Hematopoietic multipotent progenitor cell treated with erythropoietin and hydrocortisone succinate and interleukin-3 and kit ligand, for 15 days (in vitro differentiated cells): ENCODE data around the gene MED17.

Source experiments
- DNase-seq: peaks from one replicate; pipeline ENCODE4 v3.0.0-alpha.2; 2015; ENCODE audit warnings: low spot score

The MED17 gene

DNA sequence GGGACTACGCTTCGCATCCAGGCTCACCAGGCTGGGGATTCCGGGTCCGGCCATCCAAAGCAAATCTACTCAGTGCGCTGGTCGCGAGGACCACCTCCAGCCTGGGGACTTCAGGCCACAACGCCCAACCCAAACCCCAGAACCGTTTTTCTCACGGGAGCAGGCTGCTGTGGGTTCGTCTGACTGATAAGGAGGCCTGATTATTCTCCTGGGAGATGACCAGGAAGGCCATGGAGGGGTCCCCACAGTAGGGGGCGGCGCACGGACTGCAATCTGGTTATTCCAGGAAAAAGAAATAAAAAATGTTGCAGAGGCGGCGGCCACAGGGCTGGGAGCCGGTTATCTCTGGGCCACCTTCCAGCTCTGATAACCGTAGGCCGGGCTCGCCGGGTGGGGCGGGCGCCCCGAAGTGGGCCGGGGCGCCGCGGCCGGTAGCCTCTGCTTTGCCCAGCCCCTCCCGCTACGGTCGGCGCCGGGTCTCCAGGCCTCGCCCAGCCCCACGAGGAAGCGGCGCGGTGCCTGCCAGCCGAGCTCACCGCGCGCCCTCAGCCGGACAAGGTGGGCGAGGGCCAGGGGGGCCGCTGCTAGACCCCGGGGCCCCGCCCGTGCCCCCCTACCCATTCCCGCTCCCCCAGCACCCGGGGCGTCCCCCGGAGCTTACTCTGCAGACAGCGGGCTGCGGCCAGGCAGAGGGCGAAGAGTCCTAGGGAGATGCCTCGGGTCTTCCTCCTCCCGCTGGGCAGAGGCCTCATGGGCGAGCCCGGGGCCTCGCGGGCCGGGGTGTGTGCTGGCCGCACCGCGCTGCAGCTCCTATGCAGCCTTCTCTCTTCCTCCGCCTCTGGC, 65.9 kb downstream of the MED17 start:
- no peak for DNase-seq

DNA sequence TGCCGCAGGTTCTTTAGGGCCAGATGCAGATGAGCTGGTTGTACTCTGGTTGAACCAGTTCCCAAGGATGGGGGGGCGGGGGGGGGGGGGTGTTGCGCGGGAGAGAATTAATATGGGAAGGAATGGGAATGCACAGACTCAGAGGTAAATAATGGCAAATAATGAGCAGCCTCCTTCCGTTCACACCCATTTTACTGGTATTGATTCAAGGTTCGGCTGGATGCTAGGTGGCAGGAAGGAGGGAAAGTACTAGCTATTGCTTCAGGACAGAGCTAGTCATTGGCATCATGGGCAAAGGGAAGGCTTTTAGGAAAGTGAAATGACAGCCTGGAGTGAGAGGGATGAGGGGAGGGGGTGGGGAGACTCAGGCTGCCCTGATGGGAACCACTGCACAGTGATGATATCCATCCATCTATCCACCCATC, 66.5 kb downstream of the MED17 start, which contains the start of gene VSTM5:
VSTM5 (minus strand) TSS at position 25 of the 425 bp plus-strand sequence. CDS start 116 bp downstream, outside the sequence.
- no peak for DNase-seq

DNA sequence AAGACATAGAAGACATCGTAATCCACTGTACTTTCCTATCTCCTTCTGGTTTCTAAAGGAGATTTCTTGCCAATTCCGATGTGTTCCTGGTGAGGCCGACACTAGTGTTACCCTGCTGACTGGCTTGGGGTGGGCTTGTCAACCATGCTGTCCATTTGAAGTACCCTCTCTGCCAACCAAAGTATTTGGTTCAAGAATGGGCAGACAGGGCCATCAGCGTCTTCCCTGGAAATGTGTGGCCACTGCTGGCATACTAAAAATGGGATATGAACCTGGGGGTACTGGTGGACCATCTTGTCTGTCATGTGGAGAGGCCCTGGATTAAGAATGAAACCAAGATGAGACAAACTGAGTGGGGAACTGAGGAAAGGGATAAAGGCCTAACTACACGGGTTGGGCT, 68.2 kb downstream of the MED17 start:
- no peak for DNase-seq

DNA sequence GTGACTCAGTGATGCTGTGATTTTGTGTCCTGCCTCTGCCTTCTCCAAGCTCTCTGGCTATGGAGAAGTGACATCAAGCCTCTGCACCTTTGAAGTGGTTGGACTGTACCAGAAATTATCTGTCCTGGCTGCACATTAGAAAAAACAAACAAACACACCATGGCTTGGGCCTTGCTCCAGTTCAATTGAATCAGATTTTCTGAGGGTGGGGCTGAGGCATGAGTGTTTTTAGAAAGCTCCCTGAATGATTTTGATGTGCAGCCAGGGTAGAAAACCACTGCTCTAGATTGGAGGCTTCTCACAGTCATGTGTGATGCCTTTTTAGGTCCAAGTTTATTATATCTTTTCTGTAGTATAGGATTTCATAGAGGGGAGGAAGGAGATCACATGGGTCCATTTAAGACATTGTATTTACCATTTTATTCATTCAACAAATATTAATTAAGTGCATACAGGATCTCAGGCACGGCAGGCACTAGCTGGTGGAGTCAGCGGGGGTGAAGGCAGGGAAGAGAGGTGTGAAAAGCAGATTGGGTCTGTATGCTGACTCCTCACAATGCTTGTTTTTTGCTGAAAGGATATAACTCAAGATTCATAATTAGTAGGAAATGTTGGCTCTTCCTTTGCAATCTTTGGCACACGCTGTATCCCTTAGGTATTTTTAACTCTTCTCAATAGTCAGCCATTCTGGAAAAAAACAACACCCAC, 73.5 kb downstream of the MED17 start:
- DNase-seq, result no peak

DNA sequence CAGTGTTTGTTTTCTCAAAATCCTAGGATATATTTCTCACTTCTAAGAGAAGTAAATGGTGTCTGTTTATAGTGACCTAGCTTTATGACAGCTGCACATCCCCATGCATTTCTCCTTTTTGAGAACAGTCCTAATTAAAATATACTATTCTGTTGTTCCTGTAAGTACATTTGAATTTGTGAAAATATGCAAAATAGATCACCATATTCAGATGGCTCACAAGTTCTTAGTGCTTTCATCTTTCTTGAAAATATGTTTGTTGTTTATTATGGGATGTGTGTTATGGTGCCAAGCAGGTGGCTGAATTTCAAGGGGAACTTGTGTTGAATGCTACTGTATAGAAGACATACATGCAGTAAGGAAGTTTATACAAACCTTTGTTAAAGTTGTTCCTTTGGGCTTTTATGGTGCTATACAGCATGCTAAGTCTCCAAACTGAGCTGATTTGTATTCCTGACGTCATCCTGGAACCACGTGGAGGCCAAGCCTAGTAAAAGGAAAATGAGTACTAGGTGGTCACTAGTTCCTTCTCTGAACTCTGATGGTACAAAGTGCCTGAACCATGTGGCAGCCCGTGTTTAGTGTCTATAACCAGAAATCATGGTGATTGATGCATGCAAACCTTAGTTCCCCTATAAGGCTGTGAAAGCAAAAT, 74.2 kb downstream of the MED17 start:
- DNase-seq, result no peak

DNA sequence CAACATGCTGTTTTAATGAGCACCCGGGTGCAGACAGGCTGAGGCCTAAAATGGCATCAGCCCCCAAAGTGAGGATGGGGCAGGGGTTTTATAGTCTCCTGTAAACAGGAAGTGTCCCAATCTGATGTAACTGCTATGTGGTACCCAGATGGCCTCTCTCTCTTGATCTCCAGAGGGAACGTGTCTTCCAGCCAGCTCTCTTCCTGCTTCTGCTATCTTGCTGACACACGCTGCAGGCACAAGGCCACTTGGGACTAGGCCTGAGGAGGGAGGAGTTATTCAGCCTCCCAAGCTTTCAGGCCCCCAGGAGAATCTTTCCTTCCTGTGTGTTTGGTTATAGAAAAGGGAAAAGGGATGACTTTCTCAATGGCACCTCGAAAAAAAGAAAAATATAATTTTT, 77.7 kb downstream of the MED17 start:
- DNase-seq, result no peak
